GM10248 (cell line): ENCODE results near the gene CLINT1.

Experiments used
- CTCF ChIA-PET: fragments of 300-600 bp; sonication (Branson Sonifier 250); formaldehyde crosslinking; extraction: SDS; loops from one replicate; lab custom pipeline; 2021; ENCODE audit warnings: antibody characterized with exemption; lab: Yijun Ruan, JAX
- POLR2A ChIA-PET: fragments of 350-650 bp; sonication (Branson Sonifier 250); formaldehyde crosslinking; extraction: SDS; loops from one replicate; lab custom pipeline; 2020; ENCODE audit warnings: antibody characterized with exemption; lab: Yijun Ruan, JAX
- DNase-seq: peaks from one replicate; pipeline ENCODE4 v3.0.0; 2012; ENCODE audit errors: extremely low spot score
- CTCF ChIP-seq: IDR thresholded peaks from 2 replicates; pipeline ENCODE4 v1.5.1; 2012; ENCODE audit warnings: mild to moderate bottlenecking, low read depth; ENCODE audit errors: extremely low read depth, missing control alignments, control extremely low read depth

The CLINT1 gene

GRCh38 chr5:157799578-157799977, 59.4 kb downstream of the CLINT1 start:
- CTCF ChIA-PET, result no interaction called here
- TF ChIP-seq CTCF, result no peak
- no peak for DNase-seq
- POLR2A ChIA-PET, result no interaction called here

GRCh38 chr5:157793301-157793700, 65.6 kb downstream of the CLINT1 start:
- no peak for TF ChIP-seq CTCF
- CTCF ChIA-PET, result interaction anchor here (1.1 to 1.5 kb wide), 3 partner anchors 17 to 50 kb away, joined by 3 to 4 read pairs (median 4); no protein-coding TSS in a partner anchor
- no peak for DNase-seq
- POLR2A ChIA-PET, result no interaction called here

GRCh38 chr5:157785801-157786200, 73.1 kb downstream of the CLINT1 start:
- TF ChIP-seq CTCF, result no peak
- no peak for DNase-seq
- POLR2A ChIA-PET, result no interaction called here
- CTCF ChIA-PET, result no interaction called here

DNA sequence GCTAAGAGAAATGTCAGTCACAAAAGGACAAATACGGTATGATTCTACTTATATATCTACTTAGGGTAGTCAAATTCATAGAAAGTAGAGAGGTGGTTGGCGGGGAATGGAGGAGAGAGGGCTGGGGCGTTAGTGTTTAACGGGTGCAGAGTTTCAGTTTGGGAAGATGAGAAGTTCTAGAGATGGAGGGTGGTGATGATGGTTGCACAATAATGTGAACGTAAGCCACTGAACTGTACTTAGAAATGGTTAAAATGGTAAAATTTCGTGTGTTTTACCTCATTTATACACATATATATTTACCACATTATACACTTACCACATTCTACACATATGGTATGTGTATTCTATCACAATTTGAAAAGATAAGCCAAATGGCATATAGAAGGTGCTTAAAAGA, 79.7 kb downstream of the CLINT1 start:
- no peak for DNase-seq
- ChIA-PET CTCF (no interaction called here), POLR2A (no interaction called here)
- no peak for TF ChIP-seq CTCF

DNA sequence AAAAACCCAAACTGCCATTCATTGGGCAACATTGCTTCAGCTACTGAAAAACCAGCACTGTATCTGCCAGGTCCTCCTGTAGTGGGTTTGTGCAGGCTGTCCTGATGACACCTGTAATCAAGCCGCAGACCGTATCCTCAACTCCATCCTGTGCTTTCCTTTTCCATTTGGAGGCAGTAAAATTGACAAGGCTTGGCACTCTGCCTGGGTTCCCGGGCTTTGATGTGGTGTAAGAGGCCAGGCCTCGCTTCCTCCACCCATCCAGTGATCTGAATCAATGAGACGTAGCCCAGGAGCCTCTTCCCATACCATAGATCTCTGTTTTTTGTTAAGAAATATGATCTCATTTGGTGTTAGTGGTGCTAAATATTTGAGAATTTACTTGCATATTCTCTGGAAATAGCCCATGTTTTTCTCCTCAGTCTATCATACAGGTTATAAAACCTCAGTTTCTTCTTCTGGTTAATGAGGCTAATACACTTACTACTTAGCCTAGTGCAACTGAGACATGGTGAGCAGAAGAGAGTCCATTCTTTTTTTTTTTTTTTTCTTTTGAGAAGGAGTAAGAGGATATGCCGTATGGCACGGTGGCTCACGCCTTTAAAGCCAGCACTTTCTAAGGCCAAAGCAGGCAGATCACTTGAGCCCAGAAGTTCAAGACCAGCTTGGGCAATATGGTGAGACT, 80.7 kb downstream of the CLINT1 start:
- TF ChIP-seq CTCF, result no peak
- DNase-seq, result no peak
- ChIA-PET CTCF (interaction anchor here (6.1 kb wide), 1 partner anchor 15 kb away, joined by 52 read pairs; no protein-coding TSS in a partner anchor), POLR2A (no interaction called here)

GRCh38 chr5:157772127-157772526, 86.8 kb downstream of the CLINT1 start:
- ChIA-PET CTCF (interaction anchor here (1.7 kb wide), 1 partner anchor 13 kb away, joined by 3 read pairs; no protein-coding TSS in a partner anchor), POLR2A (no interaction called here)
- TF ChIP-seq CTCF, result no peak
- no peak for DNase-seq
